Measurements from ENCODE around the gene BTBD9.

Gene BTBD9

GRCh38 chr6:38220069-38220723 lies 419.5 kb downstream of the BTBD9 start:
- DNase-seq: no peak

GRCh38 chr6:38218235-38218634 lies 421.5 kb downstream of the BTBD9 start:
- no peak for DNase-seq

DNA sequence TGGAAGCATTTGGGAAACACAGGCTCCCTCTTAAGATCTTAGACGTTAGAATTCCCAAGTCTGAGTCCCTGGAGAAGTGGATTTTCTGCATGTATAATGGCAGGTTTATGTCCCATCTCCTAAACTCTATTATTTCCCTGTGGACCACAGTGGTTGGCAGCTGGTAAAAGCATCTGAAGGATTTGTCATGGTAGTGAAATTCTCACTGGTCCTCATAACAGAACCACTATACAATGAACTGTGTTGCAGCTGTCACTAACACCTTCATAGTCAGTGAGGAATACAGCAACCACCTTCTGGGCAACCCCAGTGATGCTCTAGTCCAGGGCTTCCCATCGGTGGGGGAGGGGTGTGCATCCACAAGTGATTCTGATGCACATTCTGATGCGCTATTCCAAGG lies 423.3 kb downstream of the BTBD9 start:
- DNase-seq: no peak

- DNase-seq: no peak
Measured at GRCh38 chr6:38215651-38216311, 423.9 kb downstream of the BTBD9 start.

- DNase-seq: no peak
Measured at GRCh38 chr6:38215225-38215624, 424.5 kb downstream of the BTBD9 start.

- DNase-seq: no peak
Measured at GRCh38 chr6:38214159-38214558, 425.6 kb downstream of the BTBD9 start.

- no peak for DNase-seq
Measured at GRCh38 chr6:38213251-38213658, 426.5 kb downstream of the BTBD9 start.

DNA sequence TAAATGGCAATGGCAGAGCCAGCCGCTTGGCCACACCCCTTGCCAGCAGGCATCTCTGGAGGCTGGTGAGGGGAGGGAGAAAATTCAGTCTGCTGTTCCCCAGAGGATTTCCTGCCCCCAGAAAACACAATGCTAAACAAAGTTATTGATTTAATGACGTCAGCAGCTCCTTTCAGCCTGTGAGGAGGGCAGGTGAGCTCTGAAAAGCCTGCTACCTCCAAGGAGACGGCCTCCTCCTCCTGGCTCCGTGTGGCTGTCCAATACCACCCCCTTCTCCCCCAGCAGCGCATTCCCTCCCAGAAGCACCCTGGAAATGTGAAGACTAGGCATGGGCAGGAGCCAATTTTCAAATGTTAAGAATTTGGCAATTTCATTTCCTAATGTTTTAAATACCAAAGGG lies 427.1 kb downstream of the BTBD9 start:
- DNase-seq: no peak

GRCh38 chr6:38212116-38212515 lies 427.6 kb downstream of the BTBD9 start:
- no peak for DNase-seq

DNA sequence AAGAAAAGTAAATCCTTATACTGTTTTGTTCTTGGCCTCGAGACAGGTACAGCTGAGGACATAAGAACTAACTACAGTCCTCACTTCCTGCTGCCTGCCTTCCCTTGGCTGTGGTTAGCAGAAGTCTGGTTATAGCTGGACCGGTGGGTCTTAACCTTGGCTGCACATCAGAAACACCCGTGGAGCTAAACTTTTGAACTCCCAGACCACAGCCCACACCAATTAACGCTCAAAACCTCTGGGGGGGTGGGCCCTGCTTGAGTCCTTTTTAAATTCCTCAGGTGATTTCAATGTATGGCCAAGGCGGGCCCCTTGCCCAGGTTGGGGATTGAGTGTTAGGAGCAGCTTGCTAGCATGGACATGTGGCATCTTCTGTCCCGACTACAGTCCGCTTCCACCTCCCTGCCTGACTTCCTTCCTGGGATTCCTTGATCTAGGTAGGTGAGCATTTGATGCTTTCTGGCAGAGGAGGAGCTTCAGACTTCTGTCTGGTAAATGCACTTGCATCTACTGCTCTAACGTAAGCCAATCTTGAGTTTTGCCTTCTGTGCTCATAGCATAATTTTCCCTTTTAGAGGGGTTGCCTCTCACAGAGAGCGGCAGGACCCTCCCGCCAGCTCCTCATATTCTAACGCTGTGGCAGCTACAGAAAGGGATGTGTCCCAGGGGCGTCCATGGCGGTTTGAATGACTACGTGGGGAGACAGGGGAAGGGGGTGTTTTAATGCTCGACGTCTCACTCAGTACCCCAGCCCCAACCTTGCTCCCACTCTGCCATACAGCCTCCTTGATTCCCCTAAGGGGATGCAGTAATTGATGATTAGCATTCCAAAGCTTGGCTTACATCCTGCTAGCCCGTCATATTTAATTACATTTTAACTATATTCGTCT lies 430.1 kb downstream of the BTBD9 start:
- DNase-seq: no peak

GRCh38 chr6:38208028-38208427 lies 431.7 kb downstream of the BTBD9 start:
- no peak for DNase-seq

GRCh38 chr6:38207375-38207774 lies 432.4 kb downstream of the BTBD9 start:
- no peak for DNase-seq

DNA sequence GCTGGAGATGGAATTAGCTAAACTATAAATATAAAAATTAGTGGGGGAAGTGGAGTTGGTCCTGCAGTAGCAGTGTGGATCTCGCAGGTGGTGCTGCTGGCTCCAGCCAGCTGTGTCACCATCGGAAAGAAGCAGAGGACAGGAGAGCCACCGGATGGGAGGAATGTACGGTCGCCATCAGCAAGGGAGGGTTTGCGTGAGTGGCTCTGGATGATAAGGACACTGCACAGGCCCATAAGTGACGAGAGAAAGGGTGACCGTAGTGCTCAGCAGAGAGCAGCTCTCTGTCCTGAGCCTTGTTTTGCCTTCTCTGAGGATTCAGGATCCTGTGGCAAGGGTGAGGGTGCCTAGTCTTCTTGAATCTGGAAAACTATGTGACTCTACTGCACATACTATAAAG lies 441.5 kb downstream of the BTBD9 start:
- no peak for DNase-seq

DNA sequence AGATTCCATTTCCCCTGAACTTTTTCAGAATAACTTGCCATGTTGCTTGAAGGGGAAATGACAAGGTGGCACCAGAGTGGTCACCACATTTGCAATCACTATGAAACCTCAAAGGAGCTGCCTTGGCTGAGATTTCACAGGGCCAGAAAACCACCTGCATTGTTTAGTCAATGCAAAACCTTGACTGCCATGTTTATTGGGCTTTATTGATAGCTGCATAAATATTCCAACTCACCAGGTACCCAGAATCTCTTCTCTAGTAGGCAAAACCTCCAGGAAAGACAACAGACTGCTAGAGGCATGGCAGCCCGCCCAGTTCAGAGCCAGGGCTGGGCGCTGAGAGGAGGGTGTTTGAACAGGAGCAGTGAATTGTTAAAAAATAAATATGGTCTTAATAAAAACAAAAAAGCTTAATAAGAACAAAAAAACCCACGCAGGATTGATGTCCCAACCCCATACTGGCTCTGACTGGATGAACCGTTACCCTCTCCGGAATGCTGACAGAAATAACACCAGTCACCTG lies 444.6 kb downstream of the BTBD9 start:
- no peak for DNase-seq

- no peak for DNase-seq
Measured at GRCh38 chr6:38194589-38194988, 445.1 kb downstream of the BTBD9 start.

DNA sequence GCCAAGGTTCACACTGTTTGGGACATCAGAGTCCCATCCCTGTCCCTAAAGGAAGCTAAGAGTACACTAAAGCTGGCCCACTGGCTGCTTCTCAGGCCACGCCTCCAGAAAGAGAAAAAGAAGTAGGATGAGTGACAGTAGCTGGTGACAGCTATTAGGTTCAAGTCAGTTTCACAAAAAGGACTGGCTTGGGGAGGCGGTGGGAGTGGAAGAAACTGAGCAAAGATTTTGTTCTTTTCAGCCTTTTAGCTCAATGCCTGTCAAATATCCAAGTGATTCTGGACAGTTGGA lies 445.5 kb downstream of the BTBD9 start:
- DNase-seq: no peak

GRCh38 chr6:38193481-38194281 lies 446.0 kb downstream of the BTBD9 start:
- DNase-seq: no peak

DNA sequence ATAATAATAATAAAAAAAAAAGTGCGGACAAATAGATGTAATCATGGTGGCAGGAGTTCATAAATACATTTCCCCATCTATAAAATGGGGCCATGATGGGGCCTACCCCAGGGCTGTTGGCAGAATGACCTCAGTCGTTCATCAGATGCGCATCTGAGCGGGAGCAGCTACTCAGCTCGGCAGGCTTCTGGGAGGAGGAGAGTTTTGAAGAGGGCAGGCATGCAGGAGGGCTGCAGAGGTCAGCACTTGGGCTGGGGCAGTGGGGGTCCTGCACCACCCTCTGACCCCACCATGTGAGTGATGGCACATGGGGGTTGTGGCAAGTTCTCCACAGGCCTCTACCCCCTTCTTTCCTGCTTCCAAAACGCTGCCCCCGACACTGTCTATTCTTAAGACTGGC lies 446.7 kb downstream of the BTBD9 start:
- no peak for DNase-seq

DNA sequence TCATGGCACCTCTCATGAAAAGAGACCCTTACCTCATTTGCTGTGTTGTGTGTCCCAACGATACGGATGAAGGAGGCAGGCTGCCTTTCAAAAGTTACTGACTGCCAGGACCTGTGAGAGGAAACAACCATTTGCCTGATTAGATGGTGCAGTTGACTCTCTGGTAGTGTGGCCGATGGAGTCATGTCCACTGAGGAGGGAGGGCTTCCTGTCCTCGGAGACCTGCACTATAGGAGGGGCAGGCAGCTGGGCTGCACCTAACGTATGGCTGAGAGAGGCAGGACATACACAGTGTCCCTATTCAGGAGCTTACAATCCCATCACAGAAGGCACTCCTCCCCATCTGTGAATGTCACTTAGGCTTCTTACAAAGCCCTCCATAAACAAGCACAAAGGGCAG lies 447.2 kb downstream of the BTBD9 start:
- DNase-seq: no peak

GRCh38 chr6:38192011-38192410 lies 447.7 kb downstream of the BTBD9 start:
- DNase-seq: no peak

DNA sequence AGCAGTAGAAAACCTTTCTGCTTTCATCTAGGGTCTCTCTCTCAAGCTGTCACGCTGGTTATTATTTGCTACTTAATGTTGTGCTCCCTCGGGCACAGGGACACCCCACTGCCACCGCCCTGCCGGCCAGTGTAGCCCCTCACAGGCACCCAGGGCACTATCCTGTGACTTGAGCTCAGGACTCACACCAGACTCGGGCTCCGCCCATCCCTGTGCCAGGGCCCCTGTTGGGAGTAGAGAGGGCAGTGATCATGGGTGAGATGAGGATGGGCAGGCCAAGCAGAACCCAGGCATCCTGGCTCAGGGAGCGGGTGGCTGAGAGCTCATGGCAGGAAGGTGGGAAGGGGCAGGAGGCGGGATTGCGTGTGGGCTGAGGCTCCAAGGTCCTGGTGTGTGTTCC lies 448.3 kb downstream of the BTBD9 start:
- DNase-seq: no peak

GRCh38 chr6:38188677-38189335 lies 450.9 kb downstream of the BTBD9 start:
- no peak for DNase-seq
